Mammary microvascular endothelial cell (primary cell): Measurements from ENCODE around the gene CAMLG. TPM values are rescaled to one million over a fixed set of nuclear protein-coding genes. Genes with fewer than 3 reads are reported as not detected.

Experiments used
- total RNA-seq: library from RNA; depleted of rRNA; stranded (reverse); fragments of >200 nt; gene quantifications from 2 replicates; pipeline ENCODE4 v1.2.3, GENCODE V29; 2015

Gene CAMLG
- 18.3 and 21.9 TPM in 2 replicates for total RNA-seq

GRCh38 chr5:134738133-134738962 lies at the start of gene CAMLG:
CAMLG (plus strand) TSS chr5:134738548; CDS start chr5:134738621, 73 bp downstream.

GRCh38 chr5:134758504-134759341 lies 20.4 kb downstream of the CAMLG start, which contains the start of gene DDX46:
DDX46 (plus strand) TSS chr5:134758779; CDS start chr5:134758939, 160 bp downstream.

Other genes with a start within 250 kb of the CAMLG start
- gene JADE2, start 212.9 kb upstream of the CAMLG start, total RNA-seq: 25.6 and 26.4 TPM in 2 replicates
- 29.3 and 35.1 TPM in 2 replicates for gene SAR1B, start 105.7 kb upstream of the CAMLG start, total RNA-seq
- gene SEC24A, start 89.8 kb upstream of the CAMLG start, total RNA-seq: 15.7 and 15.9 TPM in 2 replicates
- 21.4 and 30.4 TPM in 2 replicates for gene DDX46, start 20.2 kb downstream of the CAMLG start, total RNA-seq
- 33.4 and 35.9 TPM in 2 replicates for gene C5orf24, start 107.4 kb downstream of the CAMLG start, total RNA-seq
- 64.4 and 70.9 TPM in 2 replicates for gene TXNDC15, start 135.8 kb downstream of the CAMLG start, total RNA-seq
- gene PCBD2, start 166.6 kb downstream of the CAMLG start, total RNA-seq: 4.3 and 5.0 TPM in 2 replicates
- 0.40 TPM in 1 of 2 replicates, not detected in the other for gene CATSPER3, start 229.4 kb downstream of the CAMLG start, total RNA-seq